Measurements from ENCODE around the gene RND3. TPM values are rescaled to one million over a fixed set of nuclear protein-coding genes. Genes with fewer than 3 reads are reported as not detected.

The RND3 gene
- total RNA-seq, 1 donor from 2014 or later = 39.7 TPM

DNA sequence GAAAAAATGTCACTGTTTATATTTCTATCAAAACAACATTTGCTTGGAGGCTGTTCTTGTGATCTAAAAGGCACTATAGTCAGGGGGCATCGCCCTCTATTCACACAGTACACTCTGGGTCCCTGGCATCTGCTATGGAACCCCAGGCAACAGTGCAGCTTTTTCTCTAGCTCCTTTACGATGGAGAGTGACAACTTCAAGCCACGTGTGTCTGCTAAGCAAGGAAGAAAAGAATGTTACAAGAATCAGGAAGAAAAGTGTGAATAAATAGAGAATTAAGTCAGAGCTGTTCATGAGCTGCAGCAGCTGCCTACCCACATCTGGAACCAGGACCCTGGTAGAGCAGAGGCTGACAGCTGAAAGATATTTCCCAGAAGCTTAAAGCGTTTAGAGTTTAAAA is 11.2 kb downstream of the RND3 start:
- no peak for DNase-seq (ENCODE audit: low spot score)

DNA sequence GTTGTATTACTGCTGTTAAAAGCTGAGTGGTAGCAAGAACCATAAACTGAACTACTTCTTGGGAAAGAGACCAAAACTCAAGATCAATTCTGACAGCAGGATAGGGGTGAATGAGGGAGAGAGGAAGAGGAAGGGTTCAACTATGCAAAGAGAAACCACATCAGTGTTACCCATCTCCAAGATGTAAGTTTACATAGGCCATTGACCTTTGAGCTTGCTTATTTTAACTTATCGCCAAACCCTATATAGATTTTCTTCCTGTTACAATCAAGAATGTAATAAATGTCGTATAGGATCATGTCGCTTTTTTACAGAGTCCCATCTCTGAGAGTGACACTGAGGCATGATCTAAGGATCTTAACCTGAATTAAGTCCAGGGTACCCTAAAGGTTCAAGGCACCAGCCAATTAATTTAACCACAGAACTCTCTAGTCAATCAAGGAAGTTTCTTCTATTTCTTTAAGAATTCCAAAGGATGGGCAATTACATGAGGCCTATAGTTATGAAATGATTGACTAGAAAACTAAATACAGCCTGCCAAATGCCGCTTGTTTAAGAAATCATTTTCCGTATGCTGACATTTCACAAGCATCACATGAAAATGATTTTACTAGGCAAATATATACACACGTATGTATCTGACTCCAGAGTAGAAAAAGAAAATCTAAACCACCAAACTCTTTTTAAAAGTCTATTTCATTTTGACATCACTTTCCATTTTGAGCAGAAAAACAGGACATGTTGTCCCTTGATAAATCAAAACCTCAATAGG is 11.8 kb downstream of the RND3 start:
- no peak for DNase-seq (ENCODE audit: low spot score)

DNA sequence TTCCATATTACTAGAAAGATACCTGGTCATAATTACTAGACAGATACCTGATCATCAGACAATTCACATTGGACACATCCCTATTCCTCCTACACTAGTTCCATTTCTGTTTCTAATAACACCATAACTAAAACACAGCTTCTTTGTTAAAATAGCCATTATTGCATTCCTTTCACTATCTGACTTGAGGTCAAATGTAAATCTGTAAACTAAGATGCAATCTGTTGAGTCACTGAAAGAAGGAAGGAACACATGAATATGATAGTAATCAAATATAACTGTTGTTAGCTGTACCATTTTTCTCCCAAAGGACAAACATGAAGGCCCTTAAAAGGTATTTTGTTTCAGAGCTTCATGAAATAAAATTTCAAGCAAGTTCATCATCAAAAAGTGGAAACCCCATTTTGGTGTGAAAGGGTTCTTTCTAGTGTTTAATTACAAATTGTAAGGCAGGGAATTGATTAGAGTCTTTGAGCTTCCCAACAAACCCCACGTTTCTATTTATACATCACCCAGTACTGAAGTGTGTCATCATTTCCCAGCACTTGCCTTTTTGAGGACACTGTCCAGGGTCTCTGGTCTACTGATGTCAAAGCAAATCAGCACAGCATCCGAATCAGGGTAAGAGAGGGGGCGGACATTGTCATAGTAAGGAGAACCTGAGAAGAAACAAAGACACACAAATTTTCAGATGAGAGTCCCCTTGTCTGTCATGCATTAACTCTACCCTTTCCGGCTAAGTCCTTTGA is 13.0 kb downstream of the RND3 start:
- DNase-seq (ENCODE audit: low spot score) = no peak

GRCh38 chr2:150473767-150474166 is 13.7 kb downstream of the RND3 start:
- DNase-seq (ENCODE audit: low spot score) = no peak

- peak; percentile 61 for DNase-seq (ENCODE audit: low spot score)
These were observed 15.0 kb downstream of the RND3 start for GRCh38 chr2:150472511-150472899.

GRCh38 chr2:150471813-150472510 is 15.5 kb downstream of the RND3 start:
- no peak for DNase-seq (ENCODE audit: low spot score)

DNA sequence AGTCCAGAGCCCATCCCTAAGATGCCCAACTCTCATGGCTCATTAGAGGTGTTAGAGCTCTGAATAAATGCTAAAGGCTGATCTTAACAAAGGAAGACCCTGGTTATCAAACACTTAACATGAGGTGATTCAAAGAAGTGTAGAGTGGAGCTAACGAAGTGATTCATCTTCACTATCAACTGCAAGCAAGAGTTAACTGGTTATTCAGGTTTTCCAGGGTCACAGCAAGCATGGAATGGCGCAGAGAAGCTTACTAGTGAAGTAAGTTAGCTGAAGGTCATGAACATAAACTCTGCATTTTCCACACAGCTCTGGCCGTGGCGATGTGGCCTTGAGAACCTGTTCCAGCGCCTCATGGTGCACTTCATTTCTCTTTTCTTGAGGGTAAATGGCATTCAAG is 17.0 kb downstream of the RND3 start:
- no peak for DNase-seq (ENCODE audit: low spot score)

DNA sequence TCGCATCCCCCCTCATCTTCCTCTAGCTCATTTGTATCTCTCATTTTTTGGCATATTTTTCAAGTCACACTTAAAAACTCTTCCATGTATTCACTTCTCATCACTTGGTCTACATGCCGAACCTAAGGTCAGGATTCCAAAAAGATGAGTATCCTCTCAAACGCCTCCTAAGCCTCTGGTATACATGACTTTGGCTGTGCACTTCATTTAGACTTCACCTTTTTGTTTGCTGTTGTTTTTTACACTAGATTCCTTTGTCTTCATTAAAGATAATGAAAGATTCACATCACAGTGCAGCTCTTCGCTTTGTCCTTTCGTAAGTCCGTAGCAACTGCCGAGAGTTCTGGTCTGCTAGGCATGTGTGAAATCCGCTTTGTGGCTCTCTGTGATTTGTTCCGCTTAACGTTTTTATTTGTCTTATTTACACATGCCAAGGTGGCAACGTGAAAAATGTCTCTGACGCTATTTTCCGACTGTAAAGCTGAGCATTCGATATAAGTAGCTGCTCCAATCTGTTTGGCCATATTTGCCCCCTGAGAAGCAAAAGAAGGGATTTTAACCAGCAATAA is 17.7 kb downstream of the RND3 start:
- no peak for DNase-seq (ENCODE audit: low spot score)

DNA sequence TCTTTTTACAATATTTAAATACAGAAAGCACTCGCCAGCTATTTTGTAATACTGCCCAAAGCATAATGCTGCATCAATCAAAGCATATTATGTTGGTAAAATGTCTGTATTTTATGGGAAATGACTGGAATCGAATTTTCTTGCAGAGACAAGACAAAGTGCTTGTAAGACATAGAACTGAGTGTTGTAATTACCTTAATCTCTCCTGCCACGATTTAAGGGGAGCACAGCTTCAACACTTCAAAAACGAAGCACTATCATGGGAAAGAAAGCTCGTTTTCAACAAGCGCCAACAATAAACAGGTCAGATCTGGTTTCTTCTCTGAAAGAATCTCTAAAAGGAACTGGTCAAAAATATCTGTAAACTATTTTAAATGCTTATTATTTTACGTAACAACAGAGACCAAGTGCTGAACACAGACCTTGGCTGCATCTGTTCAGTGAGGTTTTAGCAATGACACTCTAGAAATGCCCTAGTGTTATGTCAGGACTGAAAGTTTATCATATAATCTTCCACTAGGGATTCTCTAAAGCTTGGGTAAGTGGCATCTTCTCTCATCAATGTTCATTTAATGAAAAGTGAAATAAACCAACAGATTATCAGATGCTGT is 19.0 kb downstream of the RND3 start:
- no peak for DNase-seq (ENCODE audit: low spot score)

GRCh38 chr2:150467621-150467963 is 19.9 kb downstream of the RND3 start:
- no peak for DNase-seq (ENCODE audit: low spot score)

GRCh38 chr2:150466741-150467620 is 20.5 kb downstream of the RND3 start:
- no peak for DNase-seq (ENCODE audit: low spot score)

DNA sequence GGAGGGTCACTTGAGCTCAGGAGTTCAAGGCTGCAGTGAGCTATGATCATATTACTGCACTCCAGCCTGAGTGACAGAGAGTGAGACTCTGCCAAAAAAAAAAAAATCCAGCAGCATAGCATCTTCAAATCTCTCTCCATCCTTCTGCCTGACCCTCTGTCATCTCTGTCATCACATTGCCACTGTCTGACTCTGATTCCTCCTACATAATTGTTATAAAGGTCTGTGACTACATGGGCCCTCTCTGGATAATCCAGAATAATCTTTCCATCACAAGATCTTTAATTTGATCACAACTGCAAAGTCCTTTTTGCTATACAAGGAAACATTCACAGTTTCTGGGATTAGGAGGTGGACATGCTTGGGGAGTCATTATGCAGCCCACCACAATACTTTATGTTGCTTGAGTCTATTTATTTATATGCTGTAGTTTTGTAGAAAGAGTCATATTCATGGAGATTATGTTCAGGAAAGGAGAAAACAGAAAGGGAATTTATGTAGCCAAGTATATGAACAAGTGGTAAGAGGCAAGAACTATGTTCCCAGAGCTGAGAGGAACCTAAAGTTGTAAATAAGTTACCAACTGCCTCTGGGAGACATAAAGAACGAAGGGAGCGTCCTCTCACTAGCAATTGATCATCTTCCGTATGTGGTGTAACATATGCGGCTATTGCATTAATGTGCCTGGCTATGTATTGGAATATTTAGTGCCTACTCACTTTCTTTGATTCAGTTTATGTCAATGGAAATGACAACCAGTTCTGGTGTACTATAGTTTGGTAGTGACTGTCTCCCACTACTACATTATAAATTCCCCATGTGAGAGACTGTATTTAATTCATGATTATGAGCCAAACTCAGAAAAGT is 21.5 kb downstream of the RND3 start:
- DNase-seq (ENCODE audit: low spot score) = no peak

- no peak for DNase-seq (ENCODE audit: low spot score)
These were observed 22.5 kb downstream of the RND3 start for GRCh38 chr2:150464986-150465385.

- DNase-seq (ENCODE audit: low spot score) = no peak
These were observed 23.2 kb downstream of the RND3 start for GRCh38 chr2:150464270-150464669.

DNA sequence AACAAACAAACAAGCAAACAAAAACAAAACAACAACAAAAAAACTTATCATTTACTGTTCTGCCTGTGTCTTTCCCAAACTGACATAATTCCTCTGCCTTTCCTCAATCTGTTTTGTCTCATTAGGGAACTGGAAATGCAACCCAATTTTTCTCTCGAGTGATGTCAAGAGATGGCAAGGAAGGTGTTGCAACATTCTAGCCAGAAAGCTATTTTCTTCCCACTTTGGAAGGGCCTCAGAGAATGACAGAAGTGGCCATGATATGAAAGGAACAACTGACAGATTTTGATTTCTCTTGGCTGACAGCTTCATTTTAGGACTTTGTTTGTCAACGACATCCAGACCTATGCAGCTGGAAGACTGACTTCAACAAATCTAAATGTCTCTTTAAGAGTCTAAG is 24.7 kb downstream of the RND3 start:
- DNase-seq (ENCODE audit: low spot score) = no peak

DNA sequence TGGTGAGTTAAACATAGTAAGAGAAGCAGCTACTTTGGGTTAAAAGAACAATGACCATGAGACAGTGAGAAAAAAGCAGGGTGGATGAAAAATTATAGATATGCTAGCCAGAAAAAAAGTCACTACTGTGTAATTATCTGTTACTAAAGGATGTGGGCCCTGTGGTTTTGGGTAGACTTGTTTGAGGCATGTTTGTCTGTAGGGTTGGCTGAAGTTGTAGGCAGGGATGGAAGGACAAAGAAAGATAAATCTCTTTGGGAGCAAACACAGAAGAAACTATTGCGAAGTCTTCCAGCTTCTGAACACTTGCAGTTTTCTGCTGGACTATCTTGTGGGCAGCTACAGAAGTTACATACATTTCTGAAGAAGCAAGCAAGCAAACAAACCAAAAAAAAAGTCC is 28.2 kb downstream of the RND3 start:
- DNase-seq (ENCODE audit: low spot score) = no peak

- DNase-seq (ENCODE audit: low spot score) = no peak
These were observed 36.7 kb downstream of the RND3 start for GRCh38 chr2:150450765-150451164.

DNA sequence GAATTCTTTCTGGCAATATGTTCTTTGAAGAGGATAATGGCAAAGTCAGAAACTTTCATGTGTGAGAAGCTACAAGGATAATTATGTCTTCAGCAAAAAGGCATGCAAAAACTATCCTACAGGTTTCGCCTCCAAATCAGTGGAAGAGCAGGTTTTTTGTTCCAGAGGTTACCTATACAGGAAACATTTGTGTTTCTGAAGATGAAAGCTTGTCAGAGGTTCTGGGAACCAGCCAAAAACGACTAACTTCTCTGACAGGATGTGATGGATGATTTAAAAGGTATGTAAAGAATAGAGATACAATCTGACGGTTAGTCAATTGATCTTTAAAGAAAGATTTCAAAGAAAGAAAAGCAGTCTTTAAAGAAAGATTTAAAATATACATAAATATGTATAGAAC is 37.6 kb downstream of the RND3 start:
- no peak for DNase-seq (ENCODE audit: low spot score)

- DNase-seq (ENCODE audit: low spot score) = no peak
These were observed 42.1 kb downstream of the RND3 start for GRCh38 chr2:150445398-150445797.

GRCh38 chr2:150442484-150442883 is 45.0 kb downstream of the RND3 start:
- no peak for DNase-seq (ENCODE audit: low spot score)
